Central memory CD8-positive, alpha-beta T cell (primary cell): Measurements from ENCODE around the gene BRAT1.

Experiments used
- ATAC-seq: fragments of 150-1000 bp; cut with Tn5 transposase; replicated peaks from 2 replicates; pipeline ENCODE4 v1.10.0; 2022; ENCODE audit warnings: mild to moderate bottlenecking, moderate FRiP score, moderate number of reproducible peaks; ENCODE audit not compliant: poor library complexity, severe bottlenecking; ENCODE audit errors: extremely low read depth
- DNase-seq, 2 donors: peaks; one replicate each; pipeline ENCODE4 v3.0.0; 2021; ENCODE audit warnings: low spot score in 2 of 2
- H3K27ac Mint-ChIP-seq: one replicate; pipeline ENCODE4 v1.8.0; 2022; ENCODE audit warnings: low read depth, mild to moderate bottlenecking, moderate library complexity, mixed read lengths
- H3K27me3 Mint-ChIP-seq: one replicate; pipeline ENCODE4 v1.8.0; 2022; ENCODE audit warnings: mixed read lengths
- H3K36me3 Mint-ChIP-seq: one replicate; pipeline ENCODE4 v1.8.0; 2022; ENCODE audit warnings: mild to moderate bottlenecking, moderate library complexity, mixed read lengths; ENCODE audit not compliant: insufficient read depth
- H3K4me1 Mint-ChIP-seq: one replicate; pipeline ENCODE4 v1.8.0; 2022; ENCODE audit warnings: mixed read lengths
- H3K4me3 Mint-ChIP-seq: one replicate; pipeline ENCODE4 v1.8.0; 2022; ENCODE audit warnings: mild to moderate bottlenecking, moderate library complexity, mixed read lengths
- H3K9me3 Mint-ChIP-seq: one replicate; pipeline ENCODE4 v1.8.0; 2022; ENCODE audit warnings: mixed read lengths

The BRAT1 gene

DNA sequence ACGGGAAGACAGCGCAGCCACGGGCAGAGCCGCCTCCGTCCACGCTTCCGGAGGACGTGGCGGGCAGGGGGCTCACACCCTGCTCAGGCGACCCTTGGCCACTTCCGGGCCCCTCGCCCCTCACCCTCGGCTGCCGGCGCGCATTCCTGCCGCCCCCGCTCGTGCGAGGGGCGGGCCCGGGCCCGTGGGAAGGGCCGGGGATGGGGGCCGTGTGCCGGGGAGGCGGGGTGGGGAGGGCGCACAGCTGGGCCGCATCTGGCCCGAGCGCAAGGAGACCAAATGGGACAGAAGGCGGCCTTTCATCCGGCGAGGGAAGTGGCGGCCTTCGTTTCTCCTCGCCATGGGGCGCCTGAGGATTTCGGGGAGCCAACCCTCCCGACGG lies 36.6 kb downstream of the BRAT1 start:
- DNase-seq = no peak
- Mint-ChIP-seq H3K9me3 (no peaks in the 10 kb centered on the region), H3K4me1 (peaks cover 31% of the 10 kb centered on the region), H3K36me3 (peaks cover 28% of the 10 kb centered on the region), H3K27me3 (no peaks in the 10 kb centered on the region), H3K27ac (no peak overlapping the region), H3K4me3 (peak overlapping the region; percentile 71)
- ATAC-seq = no peak

DNA sequence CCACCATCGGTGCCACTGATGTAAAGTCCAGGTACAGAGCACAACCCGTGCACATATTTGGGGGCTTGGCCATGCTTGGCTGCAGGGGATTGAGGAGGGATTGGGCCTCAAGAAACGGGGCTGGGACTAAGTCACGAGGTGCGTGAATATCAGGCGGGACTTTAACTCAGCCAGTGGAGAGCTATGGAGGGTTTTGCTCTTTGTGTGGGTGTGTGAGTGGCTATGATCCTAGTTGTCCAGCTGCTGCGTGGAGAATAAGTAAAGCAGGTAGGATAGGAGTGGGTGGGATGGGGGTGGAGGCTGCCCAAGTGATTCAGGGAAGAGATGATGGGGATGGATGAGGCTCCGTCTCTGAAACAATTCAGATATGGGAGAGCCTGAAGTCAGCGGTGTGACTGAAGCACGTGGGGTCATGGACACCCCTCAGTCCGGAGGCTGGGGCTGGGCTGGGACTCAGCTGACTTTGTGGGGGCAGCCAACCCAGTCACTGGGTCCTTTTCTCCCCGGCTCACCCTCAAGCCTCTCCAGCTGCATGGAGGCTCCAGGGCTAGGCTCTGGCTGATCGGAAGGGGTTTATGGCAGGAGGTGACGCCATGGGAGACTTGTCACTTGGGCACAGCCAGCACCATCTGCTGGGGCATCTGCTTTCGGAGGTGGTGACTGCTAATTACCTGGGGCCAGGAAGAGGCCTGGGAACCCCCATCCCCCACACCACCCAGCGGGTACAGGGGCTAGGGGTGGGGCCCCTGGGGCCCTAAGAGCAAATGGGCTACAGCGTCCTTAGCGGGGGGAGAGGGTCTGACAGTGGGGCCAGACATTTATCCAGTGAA lies 37.4 kb downstream of the BRAT1 start:
- Mint-ChIP-seq H3K9me3 (no peaks in the 10 kb centered on the region), H3K36me3 (peaks cover 26% of the 10 kb centered on the region), H3K4me3 (peak overlapping the region; percentile 71), H3K27me3 (no peaks in the 10 kb centered on the region), H3K27ac (no peak overlapping the region), H3K4me1 (peaks cover 32% of the 10 kb centered on the region)
- DNase-seq = no peak
- ATAC-seq = no peak

DNA sequence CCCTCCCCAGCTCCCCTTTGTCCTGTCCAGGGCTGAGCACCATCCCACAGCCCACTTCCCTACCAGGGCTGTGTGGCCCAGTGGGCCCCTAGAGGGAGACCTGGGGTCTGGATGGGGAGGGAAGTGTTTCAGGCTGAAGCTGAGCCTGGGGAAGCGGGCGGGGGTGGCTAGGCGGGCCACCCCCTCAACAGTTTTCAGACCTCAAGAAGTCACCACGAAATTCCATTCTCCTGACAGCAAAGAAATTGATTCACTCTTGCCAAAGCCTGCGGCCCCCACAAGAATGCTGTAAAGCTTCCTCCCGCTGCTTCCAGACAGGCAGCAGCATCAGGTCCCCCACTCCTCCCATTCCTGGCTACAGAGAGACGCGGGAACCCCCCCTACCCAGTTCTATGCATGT lies 38.3 kb downstream of the BRAT1 start:
- H3K27ac Mint-ChIP-seq = no peak overlapping the region
- no peak for DNase-seq
- no peak for ATAC-seq
- H3K27me3 Mint-ChIP-seq = no peaks in the 10 kb centered on the region
- H3K4me1 Mint-ChIP-seq = peaks cover 32% of the 10 kb centered on the region
- H3K4me3 Mint-ChIP-seq = no peak overlapping the region
- H3K9me3 Mint-ChIP-seq = no peaks in the 10 kb centered on the region
- peaks cover 18% of the 10 kb centered on the region for H3K36me3 Mint-ChIP-seq

DNA sequence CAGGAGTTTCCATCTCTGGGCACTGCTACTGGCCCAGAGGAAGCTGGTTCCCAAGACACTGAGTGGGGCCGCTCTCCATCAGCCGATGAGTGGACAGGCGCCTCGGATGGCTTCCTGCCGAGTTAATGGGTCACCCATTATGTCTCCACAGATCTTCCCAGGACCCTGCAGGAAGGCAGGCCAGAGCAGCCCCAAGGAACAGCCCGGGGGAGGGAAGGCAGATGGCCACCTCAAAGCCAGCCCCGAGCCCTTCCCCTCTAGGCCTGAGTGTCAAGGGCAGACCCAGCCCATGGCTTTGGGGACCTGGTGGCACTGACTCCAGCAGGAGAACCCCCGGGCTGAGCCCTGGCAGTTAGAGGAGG lies 39.1 kb downstream of the BRAT1 start:
- ATAC-seq (no peak), DNase-seq (no peak)
- no peak overlapping the region for H3K4me3 Mint-ChIP-seq
- no peak overlapping the region for H3K27ac Mint-ChIP-seq
- peaks cover 31% of the 10 kb centered on the region for H3K4me1 Mint-ChIP-seq
- peaks cover 12% of the 10 kb centered on the region for H3K36me3 Mint-ChIP-seq
- no peaks in the 10 kb centered on the region for H3K9me3 Mint-ChIP-seq
- H3K27me3 Mint-ChIP-seq = no peaks in the 10 kb centered on the region

DNA sequence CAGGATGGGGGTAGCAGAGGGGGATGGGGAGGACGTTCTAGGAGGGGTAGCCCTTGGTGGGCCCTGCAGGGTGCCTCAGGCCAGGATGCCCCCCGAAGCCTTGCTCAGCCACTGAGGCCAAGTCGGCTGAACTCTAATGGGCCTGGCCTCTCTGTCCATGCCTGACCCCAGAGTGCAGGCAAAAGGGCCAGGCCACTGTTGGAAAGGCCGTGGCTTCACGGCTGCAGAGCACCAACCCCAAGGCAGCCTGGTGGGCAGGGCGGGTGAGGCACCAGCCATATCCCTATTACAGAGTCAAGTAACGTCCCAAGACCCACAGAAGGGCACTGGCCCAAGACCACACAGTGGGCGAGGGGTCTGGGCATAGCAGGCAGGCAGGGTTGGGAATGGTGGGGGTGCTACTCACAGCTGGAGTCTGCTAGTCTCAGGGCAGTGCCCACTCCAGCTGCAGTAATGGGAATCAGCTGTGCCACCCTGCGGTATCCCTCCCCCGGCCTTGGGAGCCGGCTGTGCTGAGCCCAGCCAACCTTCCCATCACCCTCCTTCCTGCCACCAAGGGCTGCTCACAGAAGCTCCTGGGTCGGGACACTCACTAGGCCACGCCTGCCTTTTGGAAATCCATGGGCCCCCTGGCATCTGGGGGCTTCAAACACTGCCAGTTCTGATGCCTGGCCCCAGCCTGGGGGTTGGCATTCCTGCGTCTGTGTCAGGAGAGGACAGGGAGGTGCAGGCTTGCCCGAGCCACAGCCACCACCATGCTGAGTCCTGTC lies 39.7 kb downstream of the BRAT1 start:
- DNase-seq (no peak), ATAC-seq (no peak)
- Mint-ChIP-seq H3K9me3 (no peaks in the 10 kb centered on the region), H3K36me3 (peaks cover 10% of the 10 kb centered on the region), H3K27ac (no peak overlapping the region), H3K4me3 (no peak overlapping the region), H3K27me3 (no peaks in the 10 kb centered on the region), H3K4me1 (peaks cover 37% of the 10 kb centered on the region)

DNA sequence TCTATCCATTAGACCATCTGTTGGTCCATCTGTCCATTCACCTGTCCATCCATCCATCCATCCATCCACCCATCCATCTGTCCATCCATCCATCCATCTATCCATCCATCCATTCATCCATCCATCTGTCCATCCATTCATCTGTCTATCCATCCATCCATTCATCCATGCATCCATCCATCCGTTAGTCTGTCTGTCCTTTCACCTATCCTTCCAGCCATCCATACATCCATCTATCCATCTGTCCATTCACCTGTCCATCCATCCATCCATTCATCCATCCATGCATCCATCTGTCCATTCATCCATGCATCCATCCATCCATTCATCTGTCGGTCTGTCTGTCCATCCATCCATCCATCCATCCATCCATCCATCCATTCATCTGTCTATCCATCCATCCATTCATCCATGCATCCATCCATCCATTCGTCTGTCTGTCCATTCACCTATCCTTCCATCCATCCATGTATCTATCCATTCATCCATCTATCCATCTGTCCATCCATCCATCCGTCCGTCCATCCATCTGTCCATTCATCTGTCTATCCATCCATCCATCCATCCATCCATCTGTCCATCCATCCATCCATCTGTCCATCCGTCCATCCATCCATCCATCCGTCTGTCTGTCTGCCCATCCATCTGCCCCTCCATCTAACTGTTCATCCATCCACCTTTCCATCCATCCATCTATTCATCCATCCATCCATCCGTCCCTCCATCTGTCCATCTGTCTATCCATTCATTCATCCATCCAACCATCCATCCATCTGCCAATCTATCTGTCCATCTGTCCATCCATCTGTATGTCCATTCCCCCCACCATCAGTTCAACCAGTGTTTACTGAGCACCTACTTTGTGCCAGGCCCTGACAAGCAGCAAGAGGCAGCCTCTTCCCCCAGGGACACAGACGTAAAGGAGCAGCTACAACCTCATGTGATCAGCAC lies 40.6 kb downstream of the BRAT1 start:
- H3K36me3 Mint-ChIP-seq = peaks cover 4% of the 10 kb centered on the region
- H3K9me3 Mint-ChIP-seq = no peaks in the 10 kb centered on the region
- H3K4me3 Mint-ChIP-seq = no peak overlapping the region
- DNase-seq (no peak), ATAC-seq (no peak)
- H3K4me1 Mint-ChIP-seq = peaks cover 43% of the 10 kb centered on the region
- no peaks in the 10 kb centered on the region for H3K27me3 Mint-ChIP-seq
- no peak overlapping the region for H3K27ac Mint-ChIP-seq

DNA sequence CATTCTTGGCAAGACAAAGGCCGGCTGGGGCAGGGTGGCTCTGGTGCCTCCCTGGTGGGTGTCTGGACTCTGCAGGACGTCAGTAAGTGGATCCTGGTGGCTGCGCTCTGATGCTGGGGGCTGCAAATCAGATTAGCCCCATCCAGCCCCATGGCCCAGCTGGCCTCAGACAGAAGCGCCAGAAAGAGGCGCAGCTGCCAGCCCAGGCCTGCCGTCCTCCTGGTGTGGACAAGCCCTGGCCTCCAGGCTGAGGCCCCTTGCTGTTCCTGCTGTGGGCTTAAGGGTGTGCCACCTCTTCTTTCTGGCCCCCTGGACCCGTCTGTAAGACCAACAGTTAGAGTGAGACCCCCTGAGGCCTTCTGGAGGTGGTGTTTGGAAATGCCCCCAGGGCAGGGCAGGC lies 41.6 kb downstream of the BRAT1 start:
- no peaks in the 10 kb centered on the region for H3K9me3 Mint-ChIP-seq
- no peak overlapping the region for H3K27ac Mint-ChIP-seq
- no peak overlapping the region for H3K4me3 Mint-ChIP-seq
- ATAC-seq = no peak
- no peaks in the 10 kb centered on the region for H3K27me3 Mint-ChIP-seq
- no peak for DNase-seq
- H3K4me1 Mint-ChIP-seq = peaks cover 53% of the 10 kb centered on the region
- H3K36me3 Mint-ChIP-seq = peaks cover 6% of the 10 kb centered on the region

DNA sequence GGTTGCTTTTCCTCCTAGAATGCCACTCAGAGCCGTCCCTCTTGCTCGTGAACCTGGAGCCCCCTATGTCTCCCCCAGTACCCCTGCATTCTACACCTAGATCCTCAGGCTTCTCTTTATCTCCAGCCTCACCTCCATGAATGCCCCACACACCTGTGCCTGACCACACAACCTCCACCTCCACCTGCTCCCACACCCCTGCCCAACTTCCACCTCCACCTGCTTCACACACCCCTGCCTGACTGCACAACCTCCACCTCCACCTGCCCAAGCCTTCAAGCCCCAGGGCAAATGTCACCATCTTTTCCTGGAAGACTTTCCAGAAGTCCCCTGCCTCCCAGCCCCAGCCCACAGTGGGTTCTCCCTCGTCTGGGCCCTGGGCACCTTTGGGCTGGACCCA lies 42.6 kb downstream of the BRAT1 start:
- Mint-ChIP-seq H3K4me1 (peaks cover 53% of the 10 kb centered on the region), H3K4me3 (peak overlapping the region; percentile 60)
- no peak for ATAC-seq

DNA sequence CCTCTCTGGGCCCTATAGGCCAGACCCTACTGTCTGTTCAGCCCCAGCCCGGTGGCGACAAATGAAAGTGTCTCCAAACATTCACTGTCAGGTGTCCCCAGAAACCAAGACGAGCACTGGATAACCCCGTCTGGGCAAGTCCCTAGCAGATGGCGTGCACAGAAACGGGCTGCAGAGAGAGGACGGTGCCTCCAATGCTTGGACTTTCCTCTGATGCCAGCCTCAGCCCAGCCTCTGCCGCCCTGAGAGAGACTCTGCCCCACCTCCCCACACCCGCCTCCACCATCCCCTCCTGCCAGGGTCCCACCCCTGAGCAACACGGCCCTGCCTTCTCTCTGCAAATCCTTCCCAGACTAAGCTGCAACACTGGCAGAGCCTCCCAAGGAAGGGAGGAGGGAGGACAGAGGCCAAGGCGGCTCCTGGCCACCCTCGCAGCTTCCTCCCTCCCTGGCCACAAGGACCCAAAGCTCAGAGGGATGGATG lies 43.1 kb downstream of the BRAT1 start:
- Mint-ChIP-seq H3K4me1 (peaks cover 49% of the 10 kb centered on the region), H3K27ac (peak overlapping the region; percentile 77), H3K27me3 (no peaks in the 10 kb centered on the region), H3K9me3 (no peaks in the 10 kb centered on the region), H3K4me3 (peak overlapping the region; percentile 74), H3K36me3 (peaks cover 8% of the 10 kb centered on the region)
- ATAC-seq = no peak
- no peak for DNase-seq

More for the DNA sequence above, 42.6 kb downstream of the BRAT1 start:
- DNase-seq = no peak
- Mint-ChIP-seq H3K27me3 (no peaks in the 10 kb centered on the region), H3K9me3 (no peaks in the 10 kb centered on the region), H3K27ac (peak overlapping the region; percentile 77), H3K36me3 (peaks cover 8% of the 10 kb centered on the region)

DNA sequence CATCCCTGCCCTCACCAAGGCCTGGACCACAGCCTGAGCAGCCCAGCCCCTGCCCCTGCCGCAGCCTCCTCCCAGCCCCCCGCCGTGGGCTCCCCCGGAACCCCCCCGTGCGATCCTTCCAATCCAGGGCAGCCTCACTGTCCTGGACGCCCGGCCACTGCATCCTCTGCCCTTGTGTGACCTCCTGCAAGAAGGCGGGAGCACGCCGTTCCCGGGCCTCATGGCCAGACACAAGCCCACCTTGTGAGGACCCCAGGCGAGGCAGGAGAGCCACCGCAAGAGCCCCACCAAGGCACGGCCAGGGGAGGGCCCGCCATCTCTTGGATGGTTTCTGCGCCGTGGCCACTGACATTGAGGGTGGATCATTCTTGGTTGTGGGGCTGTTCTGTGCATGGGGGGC lies 43.6 kb downstream of the BRAT1 start:
- H3K4me1 Mint-ChIP-seq = peaks cover 49% of the 10 kb centered on the region
- peak overlapping the region; percentile 74 for H3K4me3 Mint-ChIP-seq
- no peaks in the 10 kb centered on the region for H3K27me3 Mint-ChIP-seq
- no peaks in the 10 kb centered on the region for H3K9me3 Mint-ChIP-seq
- H3K36me3 Mint-ChIP-seq = peaks cover 8% of the 10 kb centered on the region
- ATAC-seq (no peak), DNase-seq (no peak)
- peak overlapping the region; percentile 77 for H3K27ac Mint-ChIP-seq

DNA sequence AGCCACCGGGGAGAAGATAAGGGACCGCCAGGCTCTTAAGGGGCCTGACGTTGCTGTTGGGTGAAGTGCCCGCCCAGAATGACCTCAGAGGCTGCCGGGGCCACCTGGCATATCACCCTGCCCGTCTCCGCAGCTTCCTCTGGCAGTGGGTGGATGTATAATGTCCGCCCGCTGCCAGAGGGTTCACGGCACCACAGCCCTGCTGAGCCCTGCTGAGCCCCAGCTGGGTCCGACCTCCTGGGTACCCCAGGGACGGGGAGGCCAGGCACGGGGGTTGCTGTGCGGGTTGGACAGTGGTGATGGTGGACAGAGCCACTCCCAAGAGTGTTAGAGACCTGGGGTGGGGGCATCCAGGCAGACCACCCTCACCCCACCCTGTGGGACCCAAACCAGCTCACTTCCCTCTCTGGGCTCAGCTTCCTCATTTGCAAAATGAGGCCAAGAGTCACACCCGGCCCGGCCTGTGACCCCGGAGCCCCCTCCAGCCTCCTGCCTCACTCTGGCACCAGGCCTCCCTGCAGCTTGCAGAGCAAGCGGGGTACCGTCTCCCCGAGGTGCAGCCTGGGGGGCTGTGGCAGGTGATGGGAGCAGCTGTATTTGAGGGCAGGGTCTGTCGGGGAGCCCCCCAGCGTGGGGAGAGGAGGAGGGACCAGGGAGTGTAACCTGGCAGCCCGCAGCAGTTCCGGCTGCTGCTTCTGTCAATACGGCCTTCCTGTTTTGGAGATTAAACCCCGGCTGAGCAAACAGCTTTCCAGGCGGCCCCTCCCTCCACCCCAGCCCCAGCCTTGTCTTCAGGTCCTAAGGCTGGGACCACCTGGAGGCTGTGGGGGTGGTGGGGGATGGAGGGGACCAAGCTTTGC lies 44.2 kb downstream of the BRAT1 start:
- H3K27ac Mint-ChIP-seq = peak overlapping the region; percentile 78
- no peaks in the 10 kb centered on the region for H3K27me3 Mint-ChIP-seq
- H3K9me3 Mint-ChIP-seq = no peaks in the 10 kb centered on the region
- H3K36me3 Mint-ChIP-seq = peaks cover 8% of the 10 kb centered on the region
- ATAC-seq (peak; percentile 20), DNase-seq (peak; percentile 34 to 42)
- H3K4me1 Mint-ChIP-seq = peaks cover 49% of the 10 kb centered on the region
- peak overlapping the region; percentile 74 for H3K4me3 Mint-ChIP-seq
